Activated T-helper 9 cell treated with anti-CD3 and anti-CD28 coated beads, Interleukin-2, amount 50 U/mL, for 16 hours (primary cell): ENCODE measurements around the gene BANP.
"Not testable (repeated sequence)": the region's sequence is repeated elsewhere in the genome, so short reads cannot be mapped to it uniquely, and the experiment has no call there.

Source experiments
- DNase-seq: peaks from one replicate; pipeline ENCODE4 v3.0.0-alpha.2; 2020; ENCODE audit warnings: low read depth

The BANP gene

DNA sequence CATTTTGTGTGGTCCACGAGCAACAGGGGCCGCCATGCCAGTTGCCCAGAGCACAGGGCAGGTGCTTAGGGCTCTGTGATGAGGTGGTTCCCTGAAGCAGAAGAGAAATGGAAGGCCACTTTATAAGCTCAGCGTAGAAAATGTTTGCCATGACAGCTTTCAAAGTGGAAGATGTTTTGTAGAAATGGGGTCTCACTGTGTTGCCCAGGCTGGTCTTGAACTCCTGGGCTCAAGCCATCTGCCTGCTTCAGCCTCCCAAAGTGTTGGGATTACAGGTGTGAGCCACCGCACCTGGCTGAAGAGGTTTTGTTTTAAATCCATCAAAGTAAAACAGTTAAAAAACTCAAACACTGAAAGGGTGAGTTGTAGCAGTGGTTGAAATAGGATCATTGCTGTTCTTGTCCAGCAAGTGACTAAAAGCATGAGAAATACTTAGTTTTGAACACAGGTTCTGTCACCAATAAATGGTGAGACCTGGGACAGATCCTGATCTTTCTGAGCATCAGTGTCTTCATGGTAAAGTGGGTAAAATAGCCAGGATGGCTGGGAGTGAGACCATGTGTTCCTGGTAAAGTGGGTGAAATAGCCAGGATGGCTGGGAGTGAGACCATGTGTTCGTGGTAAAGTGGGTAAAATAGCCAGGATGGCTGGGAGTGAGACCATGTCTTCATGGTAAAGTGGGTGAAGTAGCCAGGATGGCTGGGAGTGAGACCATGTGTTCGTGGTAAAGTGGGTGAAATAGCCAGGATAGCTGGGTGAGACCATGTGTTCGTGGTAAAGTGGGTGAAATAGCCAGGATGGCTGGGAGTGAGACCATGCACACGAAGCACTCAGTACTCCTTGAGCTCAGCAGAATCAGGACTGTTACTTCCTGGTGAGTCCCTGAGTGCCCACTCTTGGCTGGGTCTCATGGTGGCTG lies 46.0 kb downstream of the BANP start:
- DNase-seq, result no peak

DNA sequence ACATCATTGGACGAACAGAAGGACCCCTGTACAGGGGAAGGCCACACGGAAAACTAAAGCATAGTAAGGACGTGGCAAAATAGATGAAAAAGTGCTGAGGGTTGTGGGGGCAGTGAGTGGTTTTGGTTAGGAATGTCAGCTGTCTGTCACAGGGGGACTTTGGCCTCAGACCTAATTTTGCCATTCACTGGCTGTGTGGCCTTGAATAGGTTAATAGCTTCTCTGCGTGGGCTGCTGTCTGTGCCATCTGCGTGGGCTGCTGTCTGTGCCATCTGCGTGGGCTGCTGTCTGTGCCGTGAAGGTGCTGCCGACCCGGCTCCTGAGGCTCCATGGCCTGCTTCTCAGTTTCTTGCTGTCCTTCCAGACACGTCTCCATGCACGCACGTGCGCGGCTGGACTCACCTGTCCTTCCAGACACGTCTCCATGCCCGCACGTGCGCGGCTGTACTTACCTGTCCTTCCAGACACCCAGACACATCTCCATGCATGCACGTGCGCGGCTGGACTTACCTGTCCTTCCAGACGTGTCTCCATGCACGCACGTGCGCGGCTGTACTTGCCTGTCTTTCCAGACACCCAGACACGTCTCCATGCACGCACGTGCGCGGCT lies 47.1 kb downstream of the BANP start:
- DNase-seq, result not testable (repeated sequence)

DNA sequence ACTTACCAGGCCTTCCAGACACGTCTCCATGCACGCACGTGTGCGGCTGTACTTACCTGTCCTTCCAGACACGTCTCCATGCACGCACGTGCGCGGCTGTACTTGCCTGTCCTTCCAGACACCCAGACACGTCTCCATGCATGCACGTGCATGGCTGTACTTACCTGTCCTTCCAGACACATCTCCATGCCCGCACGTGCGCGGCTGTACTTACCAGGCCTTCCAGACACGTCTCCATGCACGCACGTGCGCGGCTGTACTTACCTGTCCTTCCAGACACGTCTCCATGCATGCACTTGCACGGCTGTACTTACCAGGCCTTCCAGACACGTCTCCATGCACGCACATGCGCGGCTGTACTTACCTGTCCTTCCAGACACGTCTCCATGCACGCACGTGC lies 47.8 kb downstream of the BANP start:
- DNase-seq, result not testable (repeated sequence)

DNA sequence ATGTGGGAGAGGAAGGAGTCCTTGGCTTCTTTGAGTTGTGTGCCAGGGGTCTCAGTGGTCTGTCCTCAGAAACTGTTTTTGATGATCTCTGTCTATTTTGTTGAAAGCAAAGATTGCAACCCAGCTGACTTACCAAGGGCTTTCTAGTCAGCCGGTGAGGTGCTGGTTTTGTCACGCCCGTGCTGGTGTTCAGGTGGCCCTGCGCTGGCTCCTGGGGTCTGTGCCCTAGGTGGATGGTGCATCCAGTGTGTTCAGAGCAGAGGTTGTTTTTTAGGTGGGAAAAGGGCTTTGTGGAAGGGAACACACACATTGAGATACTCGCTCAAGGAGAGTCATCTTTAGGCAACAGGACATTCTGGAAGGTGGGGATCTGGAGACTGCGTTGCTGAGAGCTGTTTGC lies 51.0 kb downstream of the BANP start:
- DNase-seq, result no peak

DNA sequence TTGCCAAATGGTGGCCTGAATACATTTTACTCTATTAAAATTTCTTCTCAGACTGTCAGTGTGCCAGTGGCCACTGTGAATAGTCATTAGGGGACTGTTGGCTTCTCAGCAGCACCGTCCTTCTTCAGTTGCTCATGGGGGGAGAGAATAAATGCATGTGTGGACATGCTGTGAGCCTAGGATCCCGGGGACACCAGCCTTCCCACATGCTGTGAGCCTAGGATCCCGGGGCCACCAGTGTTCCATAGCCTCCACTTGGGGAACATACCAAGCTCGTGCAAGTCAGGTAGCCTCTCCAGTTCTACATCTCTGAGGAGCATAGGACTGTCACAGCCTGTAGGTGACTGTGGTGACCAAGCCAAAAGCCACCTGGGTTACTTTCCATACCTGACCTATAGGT lies 51.5 kb downstream of the BANP start:
- no peak for DNase-seq

DNA sequence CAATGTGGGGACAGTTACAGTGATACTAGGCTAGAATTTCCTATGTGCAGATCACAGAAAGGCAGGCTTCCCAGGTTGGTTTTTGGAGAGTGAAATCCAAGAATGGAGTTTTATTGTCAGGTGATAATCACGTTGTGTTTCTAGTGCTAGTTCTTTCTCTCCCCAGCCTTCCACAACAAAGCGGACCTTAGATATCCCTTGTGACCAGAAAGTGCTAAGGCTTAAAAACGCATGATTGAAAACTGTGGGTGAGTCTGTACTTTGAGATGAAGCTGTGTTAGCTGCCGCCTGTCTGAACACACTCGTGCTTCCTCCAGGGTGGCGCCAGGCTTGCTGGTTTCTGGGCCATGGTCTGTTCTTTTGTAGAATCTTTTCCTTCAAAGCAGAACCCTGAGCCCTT lies 52.1 kb downstream of the BANP start:
- no peak for DNase-seq

DNA sequence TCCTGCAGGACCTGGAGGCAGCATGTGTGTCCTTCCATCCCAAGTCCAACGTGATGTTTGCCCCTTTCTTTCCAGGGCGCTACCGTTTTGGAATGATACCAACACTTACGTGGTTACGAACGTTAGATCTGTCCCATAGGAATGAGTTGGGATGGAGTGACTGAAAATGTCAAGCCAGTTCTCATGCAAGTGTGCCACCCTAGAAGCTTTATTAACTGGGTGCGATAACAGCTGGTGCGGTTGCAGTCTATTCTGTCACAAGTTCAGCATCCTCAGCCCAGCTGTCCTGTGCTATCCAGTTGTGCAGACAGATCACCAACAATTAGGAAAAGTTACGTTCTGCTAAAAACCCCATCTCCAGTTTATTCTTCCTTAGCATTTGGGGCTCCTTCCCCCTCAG lies 52.5 kb downstream of the BANP start:
- no peak for DNase-seq

DNA sequence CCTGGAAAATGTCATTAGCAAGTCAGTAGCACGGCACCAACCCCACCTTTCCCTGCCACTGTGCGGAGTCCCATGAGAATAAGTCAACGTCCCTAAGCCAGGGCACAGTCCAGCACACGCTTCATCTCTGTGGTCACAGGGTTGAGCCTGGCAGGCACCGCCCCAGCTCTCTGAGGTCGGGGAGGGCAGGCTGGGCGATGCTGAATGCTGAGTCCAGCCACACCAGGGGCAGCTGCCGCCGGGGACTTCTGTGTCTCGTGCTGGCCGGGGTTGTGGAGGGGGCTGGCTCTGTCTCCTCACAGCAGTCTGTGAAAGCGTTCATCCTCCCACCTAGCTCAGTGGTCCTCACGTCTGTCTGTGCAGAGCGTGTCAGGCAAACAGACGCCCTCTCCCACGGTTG lies 53.2 kb downstream of the BANP start:
- DNase-seq, result no peak

DNA sequence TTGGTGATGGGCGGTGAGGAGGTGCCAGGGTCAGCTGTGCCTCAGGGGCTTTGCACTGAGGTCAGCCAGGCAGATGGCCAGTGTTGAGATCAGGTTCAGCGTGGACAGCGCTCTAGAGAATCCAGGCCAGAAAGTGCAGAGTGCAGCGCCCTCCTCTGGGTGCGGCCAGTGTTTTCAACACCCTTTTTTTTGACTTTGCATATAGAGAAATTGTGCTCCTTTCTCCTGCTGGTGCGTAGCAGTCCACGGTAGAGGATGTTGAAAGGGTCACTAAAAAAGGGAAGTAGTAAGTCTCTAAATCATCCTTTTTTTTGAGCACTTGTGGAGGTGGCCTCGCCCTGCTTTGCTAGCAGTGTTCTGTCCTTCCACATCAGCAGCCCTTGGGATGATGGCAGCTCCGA lies 53.9 kb downstream of the BANP start:
- no peak for DNase-seq

DNA sequence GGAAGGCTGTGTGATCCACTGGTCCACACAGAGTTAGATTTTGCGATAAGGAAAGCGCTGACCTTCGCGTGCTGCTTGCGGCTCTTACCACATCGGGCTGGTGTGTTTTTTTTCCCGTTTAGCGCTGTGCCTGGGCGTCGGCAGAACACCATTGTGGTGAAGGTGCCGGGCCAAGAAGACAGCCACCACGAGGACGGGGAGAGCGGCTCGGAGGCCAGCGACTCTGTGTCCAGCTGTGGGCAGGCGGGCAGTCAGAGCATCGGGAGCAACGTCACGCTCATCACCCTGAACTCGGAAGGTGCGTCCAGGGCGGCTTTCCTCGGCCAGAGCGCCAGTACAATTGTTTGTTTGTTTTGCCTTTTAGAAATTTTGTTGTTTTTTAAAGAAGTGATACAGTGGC lies 54.7 kb downstream of the BANP start:
- no peak for DNase-seq

DNA sequence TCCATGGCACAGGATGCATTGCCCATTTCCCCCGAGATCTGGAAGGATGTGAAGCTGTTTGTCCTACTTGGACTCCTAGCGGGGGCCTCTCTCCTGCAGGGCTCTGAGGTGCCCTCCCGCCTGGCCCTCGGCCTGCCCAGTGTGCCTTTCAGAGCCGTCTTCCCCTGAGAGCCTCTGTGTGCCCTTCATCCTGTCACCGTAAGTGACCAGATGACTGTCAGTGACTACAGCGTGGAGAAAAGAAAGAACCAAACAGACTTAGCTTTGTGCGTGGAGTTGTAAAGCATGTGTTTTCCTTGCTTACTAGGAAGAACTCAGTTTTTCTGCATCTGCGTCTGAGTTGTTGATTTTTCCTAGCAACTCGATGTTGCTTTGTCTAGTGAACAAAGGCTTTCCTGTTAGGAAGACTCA lies 56.1 kb downstream of the BANP start:
- DNase-seq, result no peak

DNA sequence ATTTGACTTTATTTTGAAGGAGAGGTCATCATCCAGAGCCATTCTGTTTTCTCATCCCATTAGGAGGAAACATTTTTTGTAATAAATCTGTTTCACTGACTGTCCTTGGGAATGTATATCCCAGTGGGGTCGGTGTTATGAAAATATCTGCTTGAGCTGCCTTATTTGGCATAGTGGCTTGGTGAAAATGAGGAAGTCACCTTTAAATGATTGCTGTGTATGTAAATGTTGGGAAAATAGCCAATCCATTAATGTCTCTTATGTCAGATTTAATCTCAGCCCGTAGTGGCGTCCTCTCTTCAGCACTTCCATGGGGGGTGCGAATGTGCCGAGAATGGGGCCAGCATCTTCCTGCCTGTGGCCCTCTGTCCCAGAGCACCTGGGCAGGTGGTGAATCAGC lies 57.6 kb downstream of the BANP start:
- no peak for DNase-seq

DNA sequence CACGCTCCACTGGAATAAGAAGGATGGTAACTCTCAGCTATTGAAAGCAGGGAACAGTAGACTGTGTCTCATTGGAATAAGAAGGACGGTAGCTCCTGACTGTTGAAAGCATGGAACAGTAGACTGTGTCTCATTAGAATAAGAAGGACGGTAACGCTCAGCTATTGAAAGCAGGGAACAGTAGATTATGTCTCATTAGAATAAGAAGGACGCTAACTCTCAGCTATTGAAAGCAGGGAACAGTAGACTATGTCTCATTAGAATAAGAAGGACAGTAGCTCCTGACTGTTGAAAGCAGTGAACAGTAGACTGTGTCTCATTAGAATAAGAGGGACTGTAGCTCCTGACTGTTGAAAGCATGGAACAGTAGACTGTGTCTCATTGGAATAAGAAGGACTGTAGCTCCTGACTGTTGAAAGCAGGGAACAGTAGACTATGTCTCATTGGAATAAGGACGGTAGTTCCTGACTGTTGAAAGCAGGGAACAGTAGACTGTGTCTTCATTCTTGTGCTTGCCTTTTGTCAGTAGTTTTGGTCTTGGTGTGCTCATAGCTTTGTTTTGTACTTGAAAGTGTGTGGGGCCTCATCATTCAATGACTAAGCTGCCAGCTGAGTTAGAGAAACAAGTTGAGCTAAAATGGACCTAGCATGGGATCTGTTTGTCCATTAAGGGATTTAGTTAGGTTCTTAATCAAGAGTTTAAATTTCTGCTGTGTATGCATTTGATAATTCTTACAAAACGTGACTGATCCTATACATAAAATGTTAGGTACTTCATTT lies 58.5 kb downstream of the BANP start:
- DNase-seq, result no peak

DNA sequence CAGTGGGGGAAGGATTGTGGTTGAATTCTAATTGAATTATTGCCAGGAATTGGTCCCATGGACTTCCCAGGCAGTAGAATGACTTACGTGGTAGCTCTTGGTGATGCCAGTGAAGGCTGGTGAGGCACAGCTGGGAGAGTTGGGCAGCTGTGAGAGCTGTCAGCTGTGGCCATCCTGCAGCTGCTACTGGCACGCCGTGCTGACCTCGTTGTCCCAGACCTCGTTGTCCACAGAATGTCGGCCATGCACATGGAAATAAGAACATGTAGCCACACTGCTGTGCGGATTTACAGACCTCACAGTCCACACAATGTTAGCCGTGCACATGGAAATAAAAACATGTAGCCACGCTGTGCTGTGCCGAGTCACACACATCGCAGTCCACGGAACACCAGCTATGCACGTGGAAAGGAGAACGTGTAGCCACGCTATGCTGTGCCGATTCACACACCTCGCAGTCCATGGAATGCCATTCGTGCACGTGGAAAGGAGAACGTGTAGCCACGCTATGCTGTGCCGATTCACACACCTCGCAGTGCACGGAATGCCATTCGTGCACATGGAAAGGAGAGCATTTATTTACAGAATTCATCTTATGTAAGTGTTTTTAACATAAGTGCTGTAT lies 59.2 kb downstream of the BANP start:
- DNase-seq, result no peak

DNA sequence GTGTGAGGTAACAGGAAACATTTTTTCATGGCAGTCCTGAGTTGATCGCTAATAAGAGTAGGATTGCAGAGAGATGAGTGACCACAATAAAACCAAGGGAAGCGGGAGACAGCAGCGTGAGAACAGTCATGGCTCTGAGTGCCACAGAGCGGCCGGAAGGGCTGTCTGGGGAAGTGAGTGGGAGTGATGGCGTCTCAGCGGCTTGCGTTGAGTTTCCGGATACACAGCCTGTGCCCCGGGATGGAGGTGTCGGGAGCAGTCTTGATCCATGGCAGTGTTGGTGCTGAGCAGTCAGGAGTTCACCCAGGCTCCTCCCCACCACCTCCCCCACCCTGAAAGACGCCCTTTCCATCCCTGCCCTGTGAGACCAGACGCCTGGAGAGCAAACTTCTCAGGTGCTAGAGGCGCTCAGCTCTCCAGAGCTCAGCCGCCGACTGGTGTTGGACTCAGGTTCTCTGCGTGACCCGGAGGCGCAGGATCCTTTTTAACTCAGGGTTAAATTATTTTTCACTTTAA lies 59.8 kb downstream of the BANP start:
- DNase-seq, result no peak

DNA sequence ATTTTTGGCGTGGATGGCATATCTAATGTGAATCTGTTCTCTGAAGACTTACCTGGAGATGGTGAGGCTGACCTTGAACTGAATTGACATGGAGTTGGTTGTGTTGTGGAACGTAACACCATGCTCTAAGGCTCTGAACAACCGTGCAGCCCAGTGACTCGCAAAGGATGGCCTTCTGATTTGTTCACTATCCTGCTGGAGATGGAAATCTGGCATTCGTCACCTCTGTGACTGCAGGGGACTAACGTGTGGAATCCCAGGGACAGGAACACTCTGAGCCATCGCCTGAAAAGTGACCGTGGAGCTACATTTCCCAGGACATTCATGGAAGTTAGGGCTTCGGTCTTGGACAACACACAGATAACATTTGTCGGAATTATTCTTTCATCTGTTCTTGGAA lies 61.1 kb downstream of the BANP start:
- no peak for DNase-seq

DNA sequence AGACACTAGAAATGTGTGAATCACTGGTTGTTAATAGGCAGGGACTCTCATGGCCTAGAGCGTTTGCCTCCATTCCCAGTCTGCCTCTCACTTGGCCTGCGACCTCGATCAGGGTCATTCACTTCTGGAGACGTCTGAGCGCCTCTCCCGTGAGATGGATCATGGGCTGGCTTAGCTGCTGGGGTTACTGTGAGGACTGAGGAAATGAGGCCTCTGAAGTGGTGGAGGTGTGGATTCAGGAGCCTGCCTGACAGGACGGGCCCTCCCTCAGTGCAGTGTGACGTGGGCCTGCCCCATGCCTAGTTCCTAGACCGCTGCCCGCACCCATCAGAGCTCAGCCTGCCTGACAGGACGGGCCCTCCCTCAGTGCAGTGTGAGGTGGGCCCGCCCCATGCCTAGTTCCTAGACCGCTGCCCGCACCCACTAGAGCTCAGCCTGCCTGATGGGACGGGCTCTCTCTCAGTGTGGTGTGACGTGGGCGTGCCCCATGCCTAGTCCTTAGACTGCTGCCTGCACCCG lies 61.9 kb downstream of the BANP start:
- DNase-seq, result no peak

DNA sequence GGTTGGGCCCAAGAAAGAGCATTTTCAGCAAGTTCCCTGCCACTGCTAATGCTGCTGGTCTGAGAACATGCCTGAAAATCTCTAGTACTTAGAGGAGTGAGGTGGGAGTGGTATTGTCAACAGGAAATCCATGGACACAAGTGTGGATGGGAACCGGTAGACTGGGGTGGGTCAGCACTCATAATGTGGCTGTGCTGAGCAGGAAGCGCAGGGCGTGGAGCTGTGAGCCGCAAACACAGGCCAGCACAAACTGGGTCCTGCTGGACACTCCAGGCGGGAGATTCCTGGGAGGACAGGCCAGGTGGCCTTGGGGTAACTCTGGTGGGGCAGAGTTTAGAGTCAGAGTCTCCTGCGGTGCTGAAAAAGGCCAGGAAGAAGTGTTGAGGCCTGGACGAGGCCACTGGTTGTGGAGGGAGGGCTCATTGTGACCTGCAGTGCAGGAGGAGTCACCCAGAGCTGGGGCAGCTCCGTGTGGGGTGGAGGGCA lies 62.6 kb downstream of the BANP start:
- no peak for DNase-seq

DNA sequence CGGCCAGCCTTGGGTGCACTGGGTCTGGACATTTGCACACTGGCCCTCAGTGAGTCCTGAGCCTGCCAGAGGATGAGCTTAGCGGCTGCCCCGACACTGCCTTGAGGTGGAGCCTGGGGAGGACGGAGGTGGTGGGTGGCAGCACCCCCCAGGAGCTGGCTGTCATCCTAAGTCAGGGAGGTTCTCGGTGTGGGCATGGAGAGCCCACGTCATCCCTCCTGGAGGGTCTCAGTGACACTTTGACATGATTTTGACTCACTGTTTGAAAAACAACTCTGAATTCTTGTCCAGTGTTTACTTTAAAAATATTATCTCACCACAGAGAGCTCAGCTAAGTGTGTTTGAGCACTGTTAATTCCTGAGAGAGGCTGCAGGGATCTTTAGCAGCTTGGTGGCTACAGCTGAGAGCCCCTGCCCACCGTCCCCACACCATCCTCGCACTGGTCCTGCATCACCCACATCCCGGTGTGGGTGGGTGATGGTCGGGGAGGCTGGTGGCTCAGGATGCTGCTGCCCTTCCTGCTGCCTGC lies 63.1 kb downstream of the BANP start:
- no peak for DNase-seq

DNA sequence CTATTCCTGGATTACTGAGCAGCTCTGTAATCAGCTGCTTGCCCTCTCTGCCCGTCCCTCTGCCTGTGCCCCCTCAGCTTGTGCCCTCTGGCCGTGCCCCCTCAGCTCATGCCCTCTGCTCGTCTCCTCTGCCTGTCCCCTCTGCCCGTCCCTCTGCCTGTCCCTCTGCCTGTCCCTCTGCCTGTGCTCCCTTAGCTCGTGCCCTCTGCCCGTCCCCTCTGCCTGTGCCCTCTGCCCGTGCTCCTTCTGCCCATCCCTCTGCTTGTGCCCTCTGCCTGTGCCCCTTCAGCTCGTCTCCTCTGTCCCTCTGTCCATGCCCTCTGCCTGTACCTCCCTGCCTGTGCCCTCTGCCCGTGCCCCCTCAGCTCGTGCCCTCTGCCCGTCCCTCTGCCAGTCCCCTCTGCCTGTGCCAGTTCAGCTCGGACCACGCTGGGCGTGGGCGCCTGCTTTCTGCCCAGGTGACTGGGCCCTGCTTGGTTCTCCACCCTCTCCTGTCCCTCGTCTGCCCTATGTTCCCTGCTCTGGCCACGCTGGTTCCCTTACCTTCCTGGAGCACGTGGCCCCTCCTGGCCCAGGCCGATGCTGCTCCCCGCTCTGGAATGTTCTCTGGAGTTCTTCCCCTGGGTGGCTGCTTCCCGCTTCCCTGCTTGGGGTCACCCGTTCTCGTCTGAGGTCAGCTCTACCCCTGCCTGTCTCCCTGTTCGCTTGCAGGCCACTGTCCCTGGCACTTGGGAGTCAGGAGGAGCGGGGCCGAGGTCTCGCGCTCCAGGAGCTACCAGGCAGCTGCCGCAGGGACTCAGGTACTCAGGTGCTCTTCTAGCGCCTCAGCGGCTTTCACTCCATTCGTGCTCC lies 63.9 kb downstream of the BANP start:
- no peak for DNase-seq

DNA sequence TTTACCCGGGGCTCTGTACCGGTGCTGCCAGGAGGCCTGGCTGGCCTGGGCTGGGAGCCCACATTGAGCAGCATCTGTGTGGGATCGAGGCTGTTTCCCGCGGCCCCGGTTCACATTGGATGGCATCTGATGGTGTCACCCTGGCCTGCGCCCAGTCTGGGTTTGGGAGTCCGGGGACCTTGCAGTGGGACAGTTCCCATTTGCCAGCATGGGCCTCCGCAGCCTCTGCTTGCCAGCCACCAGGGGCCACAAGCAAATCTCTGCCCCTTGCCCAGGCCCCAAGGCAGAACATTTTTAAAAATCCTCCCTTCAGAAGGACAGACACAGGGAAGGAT lies 64.5 kb downstream of the BANP start:
- no peak for DNase-seq
